Measurements from ENCODE around the gene CD5L.
A peak's percentile ranks its signal among the peaks of the same experiment; 100 is the strongest.

- peak in 1 of 4 experiments; percentile 15 for TF ChIP-seq CTCF (IDR thresholded peaks at IDR 0.05)
- no peak for TF ChIP-seq POLR2AphosphoS5 (IDR thresholded peaks at IDR 0.05)
Observed at GRCh38 chr1:157878059-157878458, 36.5 kb upstream of the CD5L start.

Data from gastroesophageal sphincter (tissue), 3 donors.